Upper lobe of left lung (tissue), 4 donors: ENCODE results near the gene VTCN1.
A peak's percentile ranks its signal among the peaks of the same experiment; 100 is the strongest.

ENCODE experiments used
- CTCF ChIP-seq, 6 experiments: fragments of 450-650 bp in 4 of 6; fragments of 200-600 bp in 2 of 6; sonication (generic) in 2 of 6; IDR thresholded peaks; one replicate each; pipeline ENCODE4 v1.5.1; 2016 to 2019; ENCODE audit warnings: antibody characterized with exemption in 6 of 6
- POLR2A ChIP-seq, 4 donors: fragments of 450-650 bp; IDR thresholded peaks; one replicate each; pipeline ENCODE4 v1.5.1; 2016 to 2017; ENCODE audit warnings: antibody characterized with exemption in 4 of 4, mild to moderate bottlenecking in 2 of 4
- POLR2AphosphoS5 ChIP-seq, 2 donors: sonication (generic); formaldehyde crosslinking; IDR thresholded peaks; one replicate each; pipeline ENCODE4 v1.5.1; 2017; ENCODE audit warnings: antibody characterized with exemption in 2 of 2

DNA sequence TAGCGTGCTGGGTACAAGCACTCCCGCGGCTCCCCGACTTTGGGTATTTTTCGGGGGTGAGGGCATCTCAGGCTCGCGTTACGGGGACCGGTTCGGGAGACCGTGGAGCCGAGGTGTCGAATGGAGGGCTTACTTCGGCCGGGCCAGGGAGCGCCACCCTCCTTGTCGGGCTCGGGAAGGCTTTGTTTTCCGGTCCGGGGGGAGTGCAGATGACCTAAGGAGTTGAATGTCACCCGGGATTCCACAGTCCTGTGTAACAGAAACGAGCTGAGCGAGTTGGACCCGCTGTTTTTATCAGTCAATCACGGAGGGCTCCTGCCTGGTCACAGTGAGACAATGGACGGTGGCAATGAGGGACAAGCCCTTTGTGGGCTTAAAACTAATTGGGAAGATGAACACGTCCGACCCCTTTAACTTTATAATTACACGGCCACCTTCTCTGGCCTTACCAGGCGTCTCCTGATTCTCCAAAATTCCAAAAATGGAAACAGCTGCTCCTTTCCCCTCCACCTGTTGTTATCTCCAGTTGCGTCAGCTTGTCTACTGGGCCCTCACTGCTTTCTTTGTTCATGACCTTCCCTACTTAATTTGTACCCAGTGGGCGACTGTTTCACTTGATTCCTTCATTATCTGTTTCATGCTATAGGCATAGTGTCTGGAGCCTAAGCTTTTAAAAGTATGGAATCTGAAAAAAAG, 88.2 kb downstream of the VTCN1 start:
- TF ChIP-seq CTCF (IDR thresholded peaks at IDR 0.05) (peak in 2 of 6 experiments; percentile 4 to 14), POLR2A (IDR thresholded peaks at IDR 0.05) (no peak), POLR2AphosphoS5 (IDR thresholded peaks at IDR 0.05) (no peak)
